Stimulated activated CD4-positive, alpha-beta T cell treated with anti-CD3 and anti-CD28 coated beads, Interleukin-15, amount 100 ng/mL, for 48 hours (primary cell): ENCODE data around the gene KCNC4.

Experiments used
- DNase-seq, 2 donors: peaks; one replicate each; pipeline ENCODE4 v3.0.0-alpha.2; 2020; ENCODE audit warnings: low read depth in 2 of 2

KCNC4 gene

GRCh38 chr1:110211496-110212168, 1.5 kb downstream of the KCNC4 start:
- peak in 1 of 2 donors; percentile 33 for DNase-seq

GRCh38 chr1:110212169-110213142, 2.3 kb downstream of the KCNC4 start:
- no peak for DNase-seq

- DNase-seq, result no peak
Observed at GRCh38 chr1:110213143-110213540, 3.0 kb downstream of the KCNC4 start.

GRCh38 chr1:110214454-110215404, 4.6 kb downstream of the KCNC4 start:
- no peak for DNase-seq

- DNase-seq, result no peak
Observed at GRCh38 chr1:110215621-110216515, 5.8 kb downstream of the KCNC4 start.

- no peak for DNase-seq
Observed at GRCh38 chr1:110216844-110217444, 6.8 kb downstream of the KCNC4 start.

GRCh38 chr1:110218137-110218536, 8.0 kb downstream of the KCNC4 start:
- DNase-seq, result no peak

GRCh38 chr1:110218739-110219138, 8.6 kb downstream of the KCNC4 start:
- no peak for DNase-seq

GRCh38 chr1:110220324-110220723, 10.2 kb downstream of the KCNC4 start:
- no peak for DNase-seq

GRCh38 chr1:110221119-110221518, 11.0 kb downstream of the KCNC4 start:
- DNase-seq, result no peak

- DNase-seq, result no peak
Observed at GRCh38 chr1:110223127-110223526, 13.0 kb downstream of the KCNC4 start.

- no peak for DNase-seq
Observed at GRCh38 chr1:110223581-110223980, 13.5 kb downstream of the KCNC4 start.

GRCh38 chr1:110224240-110224995, 14.3 kb downstream of the KCNC4 start:
- no peak for DNase-seq

- no peak for DNase-seq
Observed at GRCh38 chr1:110225212-110225611, 15.1 kb downstream of the KCNC4 start.

- DNase-seq, result no peak
Observed at GRCh38 chr1:110225756-110226404, 15.8 kb downstream of the KCNC4 start.

GRCh38 chr1:110227774-110228173, 17.7 kb downstream of the KCNC4 start:
- DNase-seq, result no peak

- no peak for DNase-seq
Observed at GRCh38 chr1:110228381-110228780, 18.3 kb downstream of the KCNC4 start.

- DNase-seq, result no peak
Observed at GRCh38 chr1:110228869-110229268, 18.8 kb downstream of the KCNC4 start.
